Coronary artery (tissue), 2 donors: ENCODE measurements around the gene PDCD4.

Source experiments
- DNase-seq: peaks from one replicate; pipeline ENCODE4 v3.0.0-alpha.2; 2017; ENCODE audit warnings: low spot score
- H3K27ac ChIP-seq, 2 donors: fragments of 200-600 bp; sonication (generic); one replicate each; pipeline ENCODE4 v1.5.1; 2016 to 2019
- H3K4me3 ChIP-seq: fragments of 200-600 bp; sonication (generic); 2 replicates; pipeline ENCODE4 v1.5.1; 2016; ENCODE audit warnings: mild to moderate bottlenecking, moderate library complexity
- CTCF ChIP-seq: fragments of 200-600 bp; sonication (generic); IDR thresholded peaks from one replicate; pipeline ENCODE4 v1.5.1; 2019; ENCODE audit warnings: antibody characterized with exemption

PDCD4 gene

GRCh38 chr10:110841767-110842267 lies 29.9 kb upstream of the PDCD4 start:
- no peak for TF ChIP-seq CTCF
- Histone ChIP-seq H3K27ac (no peak overlapping the region), H3K4me3 (no peak overlapping the region)
- DNase-seq, result no peak

GRCh38 chr10:110842326-110842904 lies 29.3 kb upstream of the PDCD4 start:
- peak overlapping the region in 1 of 2 donors; percentile 15 for H3K27ac ChIP-seq
- H3K4me3 ChIP-seq, result no peak overlapping the region
- DNase-seq, result no peak
- TF ChIP-seq CTCF, result no peak

GRCh38 chr10:110843031-110843430 lies 28.7 kb upstream of the PDCD4 start:
- no peak for DNase-seq
- H3K4me3 ChIP-seq, result no peak overlapping the region
- TF ChIP-seq CTCF, result no peak
- H3K27ac ChIP-seq, result peak overlapping the region in 1 of 2 donors; percentile 15

- no peak for TF ChIP-seq CTCF
- DNase-seq, result no peak
- Histone ChIP-seq H3K4me3 (no peak overlapping the region), H3K27ac (no peak overlapping the region)
Measured at GRCh38 chr10:110843796-110844616, 27.7 kb upstream of the PDCD4 start.

- no peak for DNase-seq
- TF ChIP-seq CTCF, result no peak
- Histone ChIP-seq H3K27ac (no peak overlapping the region), H3K4me3 (no peak overlapping the region)
Measured at GRCh38 chr10:110844617-110844881, 27.2 kb upstream of the PDCD4 start.

- TF ChIP-seq CTCF, result no peak
- DNase-seq, result no peak
- no peak overlapping the region for H3K27ac ChIP-seq
- no peak overlapping the region for H3K4me3 ChIP-seq
Measured at GRCh38 chr10:110845192-110845755, 26.5 kb upstream of the PDCD4 start.
